Liver (tissue), 3 donors: ENCODE data around the gene CHD3.

Experiments
- EGR1 ChIP-seq, 2 donors: IDR thresholded peaks; 2 replicates each; pipeline ENCODE4 v1.6.1; 2016 to 2018; ENCODE audit warnings: antibody characterized with exemption in 2 of 2, low read depth in 2 of 2
- FOXA1 ChIP-seq: IDR thresholded peaks from 2 replicates; pipeline ENCODE4 v1.6.1; 2016; ENCODE audit warnings: antibody characterized with exemption
- JUND ChIP-seq, 2 donors: IDR thresholded peaks; 2 replicates each; pipeline ENCODE4 v1.6.1; 2016; ENCODE audit warnings: antibody characterized with exemption in 2 of 2
- RXRA ChIP-seq, 2 donors: IDR thresholded peaks; 2 replicates each; pipeline ENCODE4 v1.6.1; 2017 to 2018; ENCODE audit warnings: antibody characterized with exemption in 2 of 2, mild to moderate bottlenecking in 1 of 2
- TF ChIP-seq, protein P1 (sequence below): fragments of 150-350 bp; IDR thresholded peaks from 2 replicates; pipeline ENCODE4 v1.5.1; 2017; ENCODE audit warnings: improper control_type of control experiment, low read depth, low read length; ENCODE audit not compliant: missing input control
- donor health status: healthy.
- donor health status: healthy.

DNA sequence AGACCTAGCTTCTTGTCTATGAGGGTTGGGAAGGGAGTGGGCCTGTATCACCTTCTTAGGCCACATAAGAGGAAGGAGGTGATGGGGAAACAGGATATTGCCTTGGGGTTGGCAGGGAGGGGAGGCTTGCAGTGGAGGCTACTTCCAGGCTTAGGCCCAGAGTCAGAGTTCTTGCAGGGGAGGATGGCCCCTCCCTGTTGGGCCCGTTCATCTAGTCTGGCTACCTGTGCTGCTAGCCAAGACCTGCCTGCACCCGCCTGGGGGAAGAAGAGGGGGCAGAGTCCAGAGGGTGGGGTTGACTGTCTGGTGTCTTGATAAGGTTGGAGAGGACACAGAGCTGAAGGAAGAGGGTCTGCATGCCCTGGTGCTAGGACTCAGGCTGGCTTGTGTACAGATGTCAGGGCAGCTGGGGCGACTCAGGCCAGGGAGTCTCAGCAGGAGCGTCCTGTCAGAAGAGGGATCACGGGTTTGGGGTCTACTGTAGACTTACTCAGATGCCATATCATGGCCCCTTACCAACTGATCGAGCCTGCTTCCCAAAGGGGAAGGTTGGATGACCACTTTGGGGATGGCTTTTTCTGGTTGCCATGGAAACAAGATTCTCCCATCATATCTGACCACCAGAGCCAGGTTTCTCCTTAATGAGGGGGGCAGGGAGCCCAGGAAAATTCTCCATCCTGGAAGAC lies 49.3 kb upstream of the CHD3 start:
- TF ChIP-seq, protein P1, sequence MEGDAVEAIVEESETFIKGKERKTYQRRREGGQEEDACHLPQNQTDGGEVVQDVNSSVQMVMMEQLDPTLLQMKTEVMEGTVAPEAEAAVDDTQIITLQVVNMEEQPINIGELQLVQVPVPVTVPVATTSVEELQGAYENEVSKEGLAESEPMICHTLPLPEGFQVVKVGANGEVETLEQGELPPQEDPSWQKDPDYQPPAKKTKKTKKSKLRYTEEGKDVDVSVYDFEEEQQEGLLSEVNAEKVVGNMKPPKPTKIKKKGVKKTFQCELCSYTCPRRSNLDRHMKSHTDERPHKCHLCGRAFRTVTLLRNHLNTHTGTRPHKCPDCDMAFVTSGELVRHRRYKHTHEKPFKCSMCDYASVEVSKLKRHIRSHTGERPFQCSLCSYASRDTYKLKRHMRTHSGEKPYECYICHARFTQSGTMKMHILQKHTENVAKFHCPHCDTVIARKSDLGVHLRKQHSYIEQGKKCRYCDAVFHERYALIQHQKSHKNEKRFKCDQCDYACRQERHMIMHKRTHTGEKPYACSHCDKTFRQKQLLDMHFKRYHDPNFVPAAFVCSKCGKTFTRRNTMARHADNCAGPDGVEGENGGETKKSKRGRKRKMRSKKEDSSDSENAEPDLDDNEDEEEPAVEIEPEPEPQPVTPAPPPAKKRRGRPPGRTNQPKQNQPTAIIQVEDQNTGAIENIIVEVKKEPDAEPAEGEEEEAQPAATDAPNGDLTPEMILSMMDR, result no peak
- TF ChIP-seq JUND (IDR thresholded peaks at IDR 0.05) (no peak), RXRA (IDR thresholded peaks at IDR 0.05) (no peak), EGR1 (IDR thresholded peaks at IDR 0.05; ENCODE audit: low read depth in 2 of 2) (no peak), FOXA1 (no peak)
